DND-41 (cell line): ENCODE results near the gene TH.

Source experiments
- ATAC-seq: fragments of 200-7000 bp; cut with Tn5 transposase; 3 replicates; pipeline ENCODE4 v1.9.1; 2021; ENCODE audit warnings: low read depth; ENCODE audit not compliant: insufficient read depth
- DNase-seq: peaks from one replicate; pipeline ENCODE4 v3.0.0-alpha.2; 2020
- H2AFZ ChIP-seq: 2 replicates; pipeline ENCODE4 v1.6.0; 2012; ENCODE audit warnings: low read depth, low read length
- H3K27ac ChIP-seq: 2 replicates; pipeline ENCODE4 v1.5.1; 2012; ENCODE audit warnings: low read length, inconsistent platforms
- H3K27me3 ChIP-seq: fragments of 200-600 bp; sonication (generic); 2 replicates; pipeline ENCODE4 v1.6.0; 2012; ENCODE audit warnings: low read length, mild to moderate bottlenecking, inconsistent platforms; ENCODE audit not compliant: insufficient read depth, poor library complexity
- H3K36me3 ChIP-seq: 2 replicates; pipeline ENCODE4 v1.5.1; 2012; ENCODE audit warnings: low read length, inconsistent platforms; ENCODE audit not compliant: insufficient read depth
- H3K4me1 ChIP-seq: 2 replicates; pipeline ENCODE4 v1.5.1; 2012; ENCODE audit warnings: mild to moderate bottlenecking, low read length; ENCODE audit not compliant: insufficient read depth
- H3K4me2 ChIP-seq: 2 replicates; pipeline ENCODE4 v1.6.0; 2012; ENCODE audit warnings: mild to moderate bottlenecking, moderate library complexity, low read length, inconsistent platforms; ENCODE audit not compliant: insufficient read depth
- H3K4me3 ChIP-seq, 2 experiments: fragments of 200-600 bp in 1 of 2; shearing (Covaris generic) in 1 of 2; 2 replicates each; pipeline ENCODE4 v1.5.1; 2012 to 2016; ENCODE audit warnings: inconsistent platforms in 2 of 2, low read length in 2 of 2, mild to moderate bottlenecking in 2 of 2, low read depth in 1 of 2, moderate library complexity in 1 of 2
- H3K79me2 ChIP-seq: 2 replicates; pipeline ENCODE4 v1.6.0; 2012; ENCODE audit warnings: low read length, inconsistent platforms; ENCODE audit not compliant: insufficient read depth
- H3K9ac ChIP-seq: 2 replicates; pipeline ENCODE4 v1.6.0; 2012; ENCODE audit warnings: low read depth, mild to moderate bottlenecking, inconsistent platforms, low read length, moderate library complexity
- H3K9me3 ChIP-seq: 2 replicates; pipeline ENCODE4 v1.5.1; 2012; ENCODE audit warnings: low read length, moderate library complexity, mild to moderate bottlenecking, inconsistent platforms; ENCODE audit not compliant: insufficient read depth, severe bottlenecking
- H4K20me1 ChIP-seq: 2 replicates; pipeline ENCODE4 v1.6.0; 2012; ENCODE audit warnings: low read length; ENCODE audit not compliant: insufficient read depth
- CTCF ChIP-seq: IDR thresholded peaks from 2 replicates; pipeline ENCODE4 v1.5.1; 2012; ENCODE audit warnings: borderline replicate concordance, low read length, moderate library complexity, mild to moderate bottlenecking; ENCODE audit not compliant: poor library complexity, severe bottlenecking; ENCODE audit errors: extremely low read depth
- EZH2 ChIP-seq: IDR thresholded peaks from 3 replicates; pipeline ENCODE4 v1.6.1; 2012; ENCODE audit warnings: borderline replicate concordance, low read depth, mild to moderate bottlenecking, moderate library complexity, low read length, inconsistent platforms; ENCODE audit not compliant: severe bottlenecking

The TH gene

GRCh38 chr11:2169005-2169378 lies 2.6 kb downstream of the TH start:
- peaks cover 10% of the 10 kb centered on the region; the same call in 1 of the 2 replicates for H4K20me1 ChIP-seq
- H3K4me3 ChIP-seq: no peak overlapping the region
- no peaks in the 10 kb centered on the region for H3K27me3 ChIP-seq
- no peaks in the 10 kb centered on the region for H3K4me1 ChIP-seq
- ATAC-seq (no peak), DNase-seq (no peak)
- H3K36me3 ChIP-seq: no peaks in the 10 kb centered on the region
- no peak overlapping the region for H3K9ac ChIP-seq
- no peak overlapping the region for H2AFZ ChIP-seq
- no peak overlapping the region for H3K27ac ChIP-seq
- TF ChIP-seq CTCF (no peak), EZH2 (no peak)
- H3K4me2 ChIP-seq: no peak overlapping the region
- no peaks in the 10 kb centered on the region for H3K9me3 ChIP-seq
- H3K79me2 ChIP-seq: no peaks in the 10 kb centered on the region

- H3K4me1 ChIP-seq: no peaks in the 10 kb centered on the region
- H3K4me2 ChIP-seq: no peak overlapping the region
- DNase-seq (no peak), ATAC-seq (no peak)
- no peaks in the 10 kb centered on the region for H3K27me3 ChIP-seq
- H2AFZ ChIP-seq: no peak overlapping the region
- peaks cover 11% of the 10 kb centered on the region; the same call in 1 of the 2 replicates for H4K20me1 ChIP-seq
- H3K4me3 ChIP-seq: no peak overlapping the region
- H3K9me3 ChIP-seq: no peaks in the 10 kb centered on the region
- no peak overlapping the region for H3K27ac ChIP-seq
- no peak overlapping the region for H3K9ac ChIP-seq
- H3K79me2 ChIP-seq: no peaks in the 10 kb centered on the region
- H3K36me3 ChIP-seq: no peaks in the 10 kb centered on the region
- TF ChIP-seq EZH2 (no peak), CTCF (no peak)
These were observed 3.2 kb downstream of the TH start for GRCh38 chr11:2168286-2169004.

- Histone ChIP-seq H3K27me3 (no peaks in the 10 kb centered on the region), H3K9me3 (no peaks in the 10 kb centered on the region), H3K4me1 (no peaks in the 10 kb centered on the region), H3K27ac (no peak overlapping the region), H3K9ac (no peak overlapping the region), H3K4me2 (no peak overlapping the region), H3K79me2 (no peaks in the 10 kb centered on the region), H2AFZ (no peak overlapping the region), H4K20me1 (peaks cover 11% of the 10 kb centered on the region; the same call in 1 of the 2 replicates), H3K36me3 (no peaks in the 10 kb centered on the region), H3K4me3 (no peak overlapping the region)
- no peak for TF ChIP-seq CTCF
- TF ChIP-seq EZH2: no peak
- ATAC-seq (no peak), DNase-seq (no peak)
These were observed 4.2 kb downstream of the TH start for GRCh38 chr11:2167141-2168045.
